ENCODE data around the gene CASQ1.

DNA sequence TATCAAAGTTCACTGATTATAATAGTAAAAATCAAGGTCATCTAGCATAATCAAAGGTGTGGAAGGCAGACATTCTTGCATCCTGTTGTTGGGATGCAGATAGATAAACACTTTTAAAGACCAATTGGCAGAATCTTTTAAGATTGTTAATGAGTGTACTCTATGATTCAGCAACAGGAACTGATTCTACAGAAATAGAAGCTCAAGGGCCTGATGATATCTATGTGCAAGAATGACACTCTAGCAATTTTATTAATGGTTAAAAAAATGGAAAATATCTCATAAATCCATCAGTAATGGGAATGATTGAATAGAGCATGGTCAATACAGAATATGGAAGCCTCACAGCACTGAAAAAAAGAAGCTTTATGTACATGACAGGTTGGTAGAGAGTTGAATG is 41.1 kb upstream of the CASQ1 start:
- TF ChIP-seq, protein P1, sequence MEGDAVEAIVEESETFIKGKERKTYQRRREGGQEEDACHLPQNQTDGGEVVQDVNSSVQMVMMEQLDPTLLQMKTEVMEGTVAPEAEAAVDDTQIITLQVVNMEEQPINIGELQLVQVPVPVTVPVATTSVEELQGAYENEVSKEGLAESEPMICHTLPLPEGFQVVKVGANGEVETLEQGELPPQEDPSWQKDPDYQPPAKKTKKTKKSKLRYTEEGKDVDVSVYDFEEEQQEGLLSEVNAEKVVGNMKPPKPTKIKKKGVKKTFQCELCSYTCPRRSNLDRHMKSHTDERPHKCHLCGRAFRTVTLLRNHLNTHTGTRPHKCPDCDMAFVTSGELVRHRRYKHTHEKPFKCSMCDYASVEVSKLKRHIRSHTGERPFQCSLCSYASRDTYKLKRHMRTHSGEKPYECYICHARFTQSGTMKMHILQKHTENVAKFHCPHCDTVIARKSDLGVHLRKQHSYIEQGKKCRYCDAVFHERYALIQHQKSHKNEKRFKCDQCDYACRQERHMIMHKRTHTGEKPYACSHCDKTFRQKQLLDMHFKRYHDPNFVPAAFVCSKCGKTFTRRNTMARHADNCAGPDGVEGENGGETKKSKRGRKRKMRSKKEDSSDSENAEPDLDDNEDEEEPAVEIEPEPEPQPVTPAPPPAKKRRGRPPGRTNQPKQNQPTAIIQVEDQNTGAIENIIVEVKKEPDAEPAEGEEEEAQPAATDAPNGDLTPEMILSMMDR (IDR thresholded peaks at IDR 0.05; ENCODE audit: low read depth, low read length), result no peak
- TF ChIP-seq EZH2phosphoT487 (IDR thresholded peaks at IDR 0.05; ENCODE audit: low read depth), result no peak
